Prostate gland (tissue), 2 donors: ENCODE data around the gene TRPM3. TPM values are rescaled to one million over a fixed set of nuclear protein-coding genes. Genes with fewer than 3 reads are reported as not detected.

Source experiments
- DNase-seq: peaks from one replicate; pipeline ENCODE4 v3.0.0-alpha.2; 2019; ENCODE audit warnings: low spot score
- H3K27ac ChIP-seq, 2 donors: fragments of 200-600 bp; sonication (generic); 2 replicates each; pipeline ENCODE4 v1.5.1; 2017 to 2019
- H3K27me3 ChIP-seq: fragments of 200-600 bp; sonication (generic); replicated peaks from 2 replicates; pipeline ENCODE4 v1.5.1; 2019; ENCODE audit not compliant: insufficient read depth
- H3K36me3 ChIP-seq, 2 donors: fragments of 200-600 bp; sonication (generic); 1 replicate in 1 of 2; 2 replicates in 1 of 2; pipeline versions ENCODE4 v1.5.1 to v1.8.1; 2017 to 2019
- H3K4me1 ChIP-seq: fragments of 200-600 bp; sonication (generic); replicated peaks from 2 replicates; pipeline ENCODE4 v1.5.1; 2019
- H3K4me3 ChIP-seq, 2 donors: fragments of 200-600 bp; sonication (generic); 2 replicates each; pipeline ENCODE4 v1.5.1; 2017 to 2019
- H3K9me3 ChIP-seq: fragments of 200-600 bp; sonication (generic); 2 replicates; pipeline ENCODE4 v1.5.1; 2017
- CTCF ChIP-seq, 4 experiments: fragments of 200-600 bp in 2 of 4; fragments of 450-650 bp in 2 of 4; sonication (generic) in 2 of 4; IDR thresholded peaks; 1 replicate in 3 of 4; 2 replicates in 1 of 4; pipeline ENCODE4 v1.5.1; 2016 to 2019; ENCODE audit warnings: antibody characterized with exemption in 4 of 4, mild to moderate bottlenecking in 2 of 4, moderate library complexity in 2 of 4
- POLR2A ChIP-seq: fragments of 450-650 bp; IDR thresholded peaks from one replicate; pipeline ENCODE4 v1.6.1; 2016; ENCODE audit warnings: antibody characterized with exemption, mild to moderate bottlenecking
- POLR2AphosphoS5 ChIP-seq: sonication (generic); formaldehyde crosslinking; IDR thresholded peaks from one replicate; pipeline ENCODE4 v1.6.1; 2017; ENCODE audit warnings: antibody characterized with exemption
- WGBS: methylation state at CpG from one replicate; pipeline ENCODE4 v1.1.5; 2018; 5-methylcytosine and 5-hydroxymethylcytosine counted together
- intact Hi-C: fragments of 100-400 bp; cut with DNase I; formaldehyde crosslinking; loops from one replicate; pipeline ENCODE4 v1.14.2; 2022
- total RNA-seq, 2 donors: library from RNA; depleted of rRNA; stranded (reverse); fragments of >200 nt; gene quantifications; one replicate each; pipeline ENCODE4 v1.1.0, GENCODE V29; 2016

Gene TRPM3
- total RNA-seq, 2 donors from 2014 or later: 0.32 to 18.7 TPM

- TF ChIP-seq POLR2A: no peak
- no peak for TF ChIP-seq CTCF (IDR thresholded peaks at IDR 0.05)
- TF ChIP-seq POLR2AphosphoS5: no peak
- intact Hi-C loops: no loop called here
- WGBS: 92% methylated on average over 1 of the region's 1 CpG
These were observed 328.6 kb downstream of the TRPM3 start for GRCh38 chr9:70792796-70793195.

GRCh38 chr9:70791936-70792335 is 329.5 kb downstream of the TRPM3 start:
- Histone ChIP-seq H3K27me3 (no peaks in the 10 kb centered on the region), H3K36me3 (no peaks in the 10 kb centered on the region), H3K27ac (no peak overlapping the region), H3K4me3 (no peak overlapping the region), H3K9me3 (no peaks in the 10 kb centered on the region), H3K4me1 (no peaks in the 10 kb centered on the region)
- DNase-seq: no peak
- 97% methylated on average over 3 of the region's 3 CpGs for WGBS
- intact Hi-C loops: no loop called here
- no peak for TF ChIP-seq CTCF (IDR thresholded peaks at IDR 0.05)
- TF ChIP-seq POLR2AphosphoS5: no peak

More at GRCh38 chr9:70792796-70793195, 328.6 kb downstream of the TRPM3 start:
- Histone ChIP-seq H3K4me1 (no peaks in the 10 kb centered on the region), H3K27ac (no peak overlapping the region), H3K4me3 (no peak overlapping the region), H3K27me3 (no peaks in the 10 kb centered on the region), H3K36me3 (no peaks in the 10 kb centered on the region), H3K9me3 (no peaks in the 10 kb centered on the region)
- DNase-seq: no peak

GRCh38 chr9:70789086-70789485 is 332.3 kb downstream of the TRPM3 start:
- no peaks in the 10 kb centered on the region for H3K27me3 ChIP-seq
- TF ChIP-seq POLR2AphosphoS5: no peak
- TF ChIP-seq CTCF (IDR thresholded peaks at IDR 0.05): no peak
- TF ChIP-seq POLR2A: no peak
- no peaks in the 10 kb centered on the region for H3K9me3 ChIP-seq
- H3K4me3 ChIP-seq: no peak overlapping the region
- 87% methylated on average over 1 of the region's 1 CpG for WGBS
- H3K36me3 ChIP-seq: no peaks in the 10 kb centered on the region
- no peak overlapping the region for H3K27ac ChIP-seq
- no peaks in the 10 kb centered on the region for H3K4me1 ChIP-seq
- intact Hi-C loops: no loop called here
- no peak for DNase-seq

GRCh38 chr9:70784456-70784855 is 337.0 kb downstream of the TRPM3 start:
- intact Hi-C loops: no loop called here
- Histone ChIP-seq H3K27me3 (no peaks in the 10 kb centered on the region), H3K4me3 (no peak overlapping the region), H3K9me3 (no peaks in the 10 kb centered on the region), H3K4me1 (no peaks in the 10 kb centered on the region), H3K36me3 (no peaks in the 10 kb centered on the region), H3K27ac (no peak overlapping the region)
- 70% methylated on average over 2 of the region's 2 CpGs for WGBS
- no peak for DNase-seq
- TF ChIP-seq POLR2A: no peak
- no peak for TF ChIP-seq POLR2AphosphoS5
- no peak for TF ChIP-seq CTCF (IDR thresholded peaks at IDR 0.05)

GRCh38 chr9:70778568-70778967 is 342.9 kb downstream of the TRPM3 start:
- DNase-seq: no peak
- Histone ChIP-seq H3K4me1 (no peaks in the 10 kb centered on the region), H3K9me3 (no peaks in the 10 kb centered on the region), H3K4me3 (no peak overlapping the region), H3K36me3 (no peaks in the 10 kb centered on the region), H3K27ac (no peak overlapping the region), H3K27me3 (no peaks in the 10 kb centered on the region)
- intact Hi-C loops: no loop called here
- TF ChIP-seq POLR2A (no peak), POLR2AphosphoS5 (no peak), CTCF (IDR thresholded peaks at IDR 0.05) (no peak)
- 89% methylated on average over 3 of the region's 3 CpGs for WGBS
